Measurements from ENCODE around the gene STXBP4. TPM values are rescaled to one million over a fixed set of nuclear protein-coding genes. Genes with fewer than 3 reads are reported as not detected.

The STXBP4 gene
- total and polyA plus RNA-seq, 2 donors from 2014 or later, result 4.5 to 20.2 TPM

DNA sequence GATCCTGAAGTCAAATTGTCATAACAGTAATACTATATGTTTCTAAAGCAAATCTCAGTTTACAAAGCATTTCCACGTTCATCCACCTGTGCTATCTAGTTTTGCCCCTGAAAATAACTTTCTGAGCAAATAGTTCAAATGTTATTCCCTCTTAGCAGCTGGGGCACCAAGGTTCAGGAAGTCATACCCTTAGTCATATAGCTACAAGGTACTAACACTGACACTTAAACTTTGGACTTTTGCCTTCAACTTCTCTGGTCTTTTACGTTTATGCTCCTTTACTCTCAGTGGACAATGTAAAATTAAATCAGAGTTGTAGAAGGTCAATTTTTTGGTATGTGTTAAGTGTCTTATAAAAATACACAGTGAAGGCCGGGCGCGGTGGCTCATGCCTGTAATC is 33.1 kb upstream of the STXBP4 start:
- no peak overlapping the region for H3K4me3 ChIP-seq (ENCODE audit: low read length in 3 of 3)
- no peak for DNase-seq
- no peak for FAIRE-seq
- H3K27ac ChIP-seq (ENCODE audit: low read depth in 2 of 2, low read length in 2 of 2), result no peak overlapping the region
- H3K27me3 ChIP-seq (ENCODE audit: control insufficient read depth, insufficient read depth, low read length), result no peaks in the 10 kb centered on the region
- TF ChIP-seq, protein P1, sequence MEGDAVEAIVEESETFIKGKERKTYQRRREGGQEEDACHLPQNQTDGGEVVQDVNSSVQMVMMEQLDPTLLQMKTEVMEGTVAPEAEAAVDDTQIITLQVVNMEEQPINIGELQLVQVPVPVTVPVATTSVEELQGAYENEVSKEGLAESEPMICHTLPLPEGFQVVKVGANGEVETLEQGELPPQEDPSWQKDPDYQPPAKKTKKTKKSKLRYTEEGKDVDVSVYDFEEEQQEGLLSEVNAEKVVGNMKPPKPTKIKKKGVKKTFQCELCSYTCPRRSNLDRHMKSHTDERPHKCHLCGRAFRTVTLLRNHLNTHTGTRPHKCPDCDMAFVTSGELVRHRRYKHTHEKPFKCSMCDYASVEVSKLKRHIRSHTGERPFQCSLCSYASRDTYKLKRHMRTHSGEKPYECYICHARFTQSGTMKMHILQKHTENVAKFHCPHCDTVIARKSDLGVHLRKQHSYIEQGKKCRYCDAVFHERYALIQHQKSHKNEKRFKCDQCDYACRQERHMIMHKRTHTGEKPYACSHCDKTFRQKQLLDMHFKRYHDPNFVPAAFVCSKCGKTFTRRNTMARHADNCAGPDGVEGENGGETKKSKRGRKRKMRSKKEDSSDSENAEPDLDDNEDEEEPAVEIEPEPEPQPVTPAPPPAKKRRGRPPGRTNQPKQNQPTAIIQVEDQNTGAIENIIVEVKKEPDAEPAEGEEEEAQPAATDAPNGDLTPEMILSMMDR (IDR thresholded peaks at IDR 0.05; ENCODE audit: borderline replicate concordance, extremely low read depth, insufficient read depth), result no peak
- H3K4me1 ChIP-seq (ENCODE audit: control insufficient read depth in 2 of 3, insufficient read depth in 2 of 3, low read depth in 1 of 3, low read length in 3 of 3), result no peaks in the 10 kb centered on the region
- H3K9me3 ChIP-seq (ENCODE audit: control insufficient read depth in 2 of 3, insufficient read depth in 1 of 3, low read length in 3 of 3), result no peaks in the 10 kb centered on the region
- H3K36me3 ChIP-seq (ENCODE audit: control insufficient read depth in 2 of 3, insufficient read depth in 3 of 3, low read length in 3 of 3), result peaks cover 0 to 39% (median 17%) of the 10 kb centered on the region in 3 donors
- intact Hi-C loops (cut with DNase I), result no loop called here
- H3K9ac ChIP-seq (ENCODE audit: low read length in 3 of 3), result no peak overlapping the region

DNA sequence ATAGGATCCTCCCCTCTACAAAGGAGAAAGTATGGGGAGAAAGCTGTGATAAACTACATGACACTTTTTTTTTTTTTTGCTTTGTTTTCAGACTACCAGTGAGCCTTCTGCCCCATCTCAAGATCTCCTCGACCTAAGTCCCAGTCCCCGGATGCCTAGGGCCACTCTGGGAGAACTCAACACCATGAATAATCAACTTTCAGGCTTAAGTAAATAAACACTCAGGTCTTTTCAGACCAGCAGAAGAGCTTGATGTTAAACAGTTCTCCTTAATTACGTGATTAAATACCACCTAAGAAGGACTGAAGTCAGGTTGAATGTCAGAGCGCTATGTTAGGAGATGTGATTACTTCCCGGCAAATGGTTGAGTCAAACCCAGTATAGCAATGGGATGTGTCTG is 31.5 kb upstream of the STXBP4 start:
- intact Hi-C loops (cut with DNase I), result no loop called here
- TF ChIP-seq, protein P1 (IDR thresholded peaks at IDR 0.05; ENCODE audit: borderline replicate concordance, extremely low read depth, insufficient read depth), result no peak
- no peak overlapping the region for H3K9ac ChIP-seq (ENCODE audit: low read length in 3 of 3)
- H3K9me3 ChIP-seq (ENCODE audit: control insufficient read depth in 2 of 3, insufficient read depth in 1 of 3, low read length in 3 of 3), result no peaks in the 10 kb centered on the region
- DNase-seq (no peak), FAIRE-seq (no peak)
- no peak overlapping the region for H3K4me3 ChIP-seq (ENCODE audit: low read length in 3 of 3)
- H3K4me1 ChIP-seq (ENCODE audit: control insufficient read depth in 2 of 3, insufficient read depth in 2 of 3, low read depth in 1 of 3, low read length in 3 of 3), result no peaks in the 10 kb centered on the region
- peaks cover 0 to 33% (median 17%) of the 10 kb centered on the region in 3 donors for H3K36me3 ChIP-seq (ENCODE audit: control insufficient read depth in 2 of 3, insufficient read depth in 3 of 3, low read length in 3 of 3)
- H3K27me3 ChIP-seq (ENCODE audit: control insufficient read depth, insufficient read depth, low read length), result no peaks in the 10 kb centered on the region
- H3K27ac ChIP-seq (ENCODE audit: low read depth in 2 of 2, low read length in 2 of 2), result no peak overlapping the region

DNA sequence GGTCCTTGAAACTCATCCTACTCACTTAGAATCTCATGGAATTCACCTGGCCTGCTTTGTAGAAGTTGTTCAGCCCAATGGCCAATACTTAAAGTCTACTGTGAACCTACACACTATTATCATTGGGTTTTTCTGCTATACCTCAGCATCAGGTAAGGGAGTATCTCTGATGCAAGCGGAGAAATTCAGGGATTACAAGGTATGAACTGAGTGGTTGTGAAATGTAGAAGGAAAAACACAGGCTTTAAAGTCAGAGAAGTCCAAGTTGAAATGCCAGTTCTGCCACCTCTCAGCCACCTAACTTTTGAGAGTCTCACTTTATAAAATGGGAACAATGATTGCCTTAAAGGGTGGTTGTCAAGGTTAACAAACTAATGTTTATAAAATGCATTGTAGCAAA is 31.1 kb upstream of the STXBP4 start:
- Histone ChIP-seq H3K4me3 (ENCODE audit: low read length in 3 of 3) (no peak overlapping the region), H3K27ac (ENCODE audit: low read depth in 2 of 2, low read length in 2 of 2) (no peak overlapping the region), H3K36me3 (ENCODE audit: control insufficient read depth in 2 of 3, insufficient read depth in 3 of 3, low read length in 3 of 3) (peaks cover 0 to 33% (median 17%) of the 10 kb centered on the region in 3 donors), H3K9me3 (ENCODE audit: control insufficient read depth in 2 of 3, insufficient read depth in 1 of 3, low read length in 3 of 3) (no peaks in the 10 kb centered on the region), H3K27me3 (ENCODE audit: control insufficient read depth, insufficient read depth, low read length) (no peaks in the 10 kb centered on the region), H3K9ac (ENCODE audit: low read length in 3 of 3) (no peak overlapping the region), H3K4me1 (ENCODE audit: control insufficient read depth in 2 of 3, insufficient read depth in 2 of 3, low read depth in 1 of 3, low read length in 3 of 3) (no peaks in the 10 kb centered on the region)
- no peak for FAIRE-seq
- no peak for DNase-seq
- intact Hi-C loops (cut with DNase I), result no loop called here
- TF ChIP-seq, protein P1 (IDR thresholded peaks at IDR 0.05; ENCODE audit: borderline replicate concordance, extremely low read depth, insufficient read depth), result no peak

- DNase-seq (no peak), FAIRE-seq (no peak)
- intact Hi-C loops (cut with DNase I), result no loop called here
- TF ChIP-seq, protein P1 (IDR thresholded peaks at IDR 0.05; ENCODE audit: borderline replicate concordance, extremely low read depth, insufficient read depth), result no peak
- no peak overlapping the region for H3K9ac ChIP-seq (ENCODE audit: low read length in 3 of 3)
- H3K36me3 ChIP-seq (ENCODE audit: control insufficient read depth in 2 of 3, insufficient read depth in 3 of 3, low read length in 3 of 3), result peaks cover 0 to 23% (median 10%) of the 10 kb centered on the region in 3 donors
- H3K9me3 ChIP-seq (ENCODE audit: control insufficient read depth in 2 of 3, insufficient read depth in 1 of 3, low read length in 3 of 3), result no peaks in the 10 kb centered on the region
- no peak overlapping the region for H3K4me3 ChIP-seq (ENCODE audit: low read length in 3 of 3)
- no peaks in the 10 kb centered on the region for H3K4me1 ChIP-seq (ENCODE audit: control insufficient read depth in 2 of 3, insufficient read depth in 2 of 3, low read depth in 1 of 3, low read length in 3 of 3)
- no peak overlapping the region for H3K27ac ChIP-seq (ENCODE audit: low read depth in 2 of 2, low read length in 2 of 2)
- no peaks in the 10 kb centered on the region for H3K27me3 ChIP-seq (ENCODE audit: control insufficient read depth, insufficient read depth, low read length)
Observed at GRCh38 chr17:54941285-54941684, 27.3 kb upstream of the STXBP4 start.

Measured in kidney (tissue), 14 donors.